Measurements from ENCODE around the gene PFN2.
"Not testable (repeated sequence)": the region's sequence is repeated elsewhere in the genome, so short reads cannot be mapped to it uniquely, and the experiment has no call there.

Gene PFN2

DNA sequence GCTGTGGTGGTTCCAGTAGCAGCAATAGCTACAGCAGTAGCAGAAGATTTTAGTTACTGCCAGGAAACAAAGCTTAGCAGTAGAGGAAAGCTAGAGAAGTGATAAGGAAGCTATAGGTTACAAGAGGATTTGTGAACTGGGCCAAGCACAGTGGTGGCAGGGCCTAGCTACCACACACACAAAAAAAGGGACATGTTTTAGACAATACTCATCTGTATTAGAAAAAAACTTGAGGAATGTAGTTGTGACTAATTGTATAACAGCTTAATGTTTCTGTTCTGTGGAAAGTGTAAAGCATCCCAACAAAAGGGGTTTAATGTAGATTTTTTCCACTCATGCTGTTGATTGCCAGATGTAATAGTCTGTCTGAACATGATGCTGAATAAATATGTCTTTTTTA is 29.9 kb upstream of the PFN2 start:
- no peak overlapping the region for H3K4me3 ChIP-seq (ENCODE audit: low read length)
- no peak for DNase-seq (ENCODE audit: low read depth)
- TF ChIP-seq, protein P1, sequence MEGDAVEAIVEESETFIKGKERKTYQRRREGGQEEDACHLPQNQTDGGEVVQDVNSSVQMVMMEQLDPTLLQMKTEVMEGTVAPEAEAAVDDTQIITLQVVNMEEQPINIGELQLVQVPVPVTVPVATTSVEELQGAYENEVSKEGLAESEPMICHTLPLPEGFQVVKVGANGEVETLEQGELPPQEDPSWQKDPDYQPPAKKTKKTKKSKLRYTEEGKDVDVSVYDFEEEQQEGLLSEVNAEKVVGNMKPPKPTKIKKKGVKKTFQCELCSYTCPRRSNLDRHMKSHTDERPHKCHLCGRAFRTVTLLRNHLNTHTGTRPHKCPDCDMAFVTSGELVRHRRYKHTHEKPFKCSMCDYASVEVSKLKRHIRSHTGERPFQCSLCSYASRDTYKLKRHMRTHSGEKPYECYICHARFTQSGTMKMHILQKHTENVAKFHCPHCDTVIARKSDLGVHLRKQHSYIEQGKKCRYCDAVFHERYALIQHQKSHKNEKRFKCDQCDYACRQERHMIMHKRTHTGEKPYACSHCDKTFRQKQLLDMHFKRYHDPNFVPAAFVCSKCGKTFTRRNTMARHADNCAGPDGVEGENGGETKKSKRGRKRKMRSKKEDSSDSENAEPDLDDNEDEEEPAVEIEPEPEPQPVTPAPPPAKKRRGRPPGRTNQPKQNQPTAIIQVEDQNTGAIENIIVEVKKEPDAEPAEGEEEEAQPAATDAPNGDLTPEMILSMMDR (IDR thresholded peaks at IDR 0.05; ENCODE audit: insufficient read depth, low read depth, low read length, missing control alignments): no peak

DNA sequence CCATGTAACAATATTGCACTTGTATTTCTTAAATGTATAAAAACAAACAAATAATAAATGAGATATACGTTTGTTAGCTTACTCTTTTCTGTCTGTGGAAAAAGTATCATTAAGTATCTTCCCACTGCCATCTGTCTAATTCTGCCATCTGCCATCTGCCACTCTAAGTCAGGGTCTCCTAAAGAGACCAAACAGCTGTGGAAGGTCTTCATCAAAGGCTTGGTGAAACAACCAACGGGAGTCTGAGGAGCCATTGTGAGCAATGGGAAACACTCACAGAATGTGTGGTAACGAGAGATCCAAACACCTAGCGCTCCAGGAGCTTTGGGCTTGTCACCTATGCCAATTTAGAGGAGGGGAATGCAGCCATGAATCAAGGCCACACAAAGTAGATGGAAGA is 28.7 kb upstream of the PFN2 start:
- H3K4me3 ChIP-seq (ENCODE audit: low read length): no peak overlapping the region
- DNase-seq (ENCODE audit: low read depth): no peak
- TF ChIP-seq, protein P1 (IDR thresholded peaks at IDR 0.05; ENCODE audit: insufficient read depth, low read depth, low read length, missing control alignments): no peak

DNA sequence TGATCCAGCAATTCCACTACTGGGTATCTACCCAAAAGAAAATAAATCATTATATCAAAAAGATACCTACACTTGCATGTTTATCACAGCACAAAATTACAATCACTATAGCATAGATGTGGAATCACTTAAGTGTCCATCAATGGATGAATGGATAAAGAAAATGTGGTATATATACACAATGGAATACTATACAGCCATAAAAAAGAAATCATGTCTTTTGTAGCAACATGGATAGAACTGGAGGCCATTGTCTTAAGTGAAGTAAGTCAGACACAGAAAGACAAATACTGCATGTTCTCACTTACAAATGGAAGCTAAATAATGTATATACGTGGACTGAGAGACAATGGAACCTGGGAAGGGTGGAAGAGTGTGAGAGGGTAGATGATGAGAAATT is 28.3 kb upstream of the PFN2 start:
- no peak for DNase-seq (ENCODE audit: low read depth)
- H3K4me3 ChIP-seq (ENCODE audit: low read length): no peak overlapping the region
- TF ChIP-seq, protein P1 (IDR thresholded peaks at IDR 0.05; ENCODE audit: insufficient read depth, low read depth, low read length, missing control alignments): no peak

DNA sequence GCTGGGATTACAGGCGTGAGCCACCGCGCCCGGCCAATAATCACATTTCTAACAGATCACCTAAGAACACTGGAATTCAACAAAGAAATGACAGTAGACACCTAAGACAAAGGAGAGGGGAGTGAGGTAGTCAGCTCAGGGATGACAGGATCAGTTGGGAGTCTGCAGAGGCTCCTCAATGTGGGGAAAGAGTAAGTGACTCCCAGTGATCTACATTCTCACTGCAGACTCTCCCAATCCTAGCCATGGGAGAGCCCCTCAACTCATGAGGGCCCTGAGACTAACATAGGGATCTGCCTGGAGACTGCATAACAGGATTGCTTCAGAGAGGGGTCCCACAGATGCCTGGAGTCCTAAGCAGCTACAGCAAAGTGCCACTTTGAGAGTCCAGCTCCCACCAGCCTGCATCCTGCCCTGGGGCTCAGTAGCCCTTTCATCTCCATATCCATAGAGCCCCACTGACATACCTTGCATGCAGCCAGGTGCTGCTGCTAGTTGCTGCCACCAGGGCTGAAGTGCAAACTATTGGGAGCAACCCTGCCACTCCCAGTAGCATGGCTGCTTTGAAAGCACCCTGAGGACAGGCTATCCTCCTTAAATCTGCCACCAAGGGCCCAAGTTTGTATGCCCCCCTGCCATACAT is 21.8 kb upstream of the PFN2 start:
- TF ChIP-seq, protein P1 (IDR thresholded peaks at IDR 0.05; ENCODE audit: insufficient read depth, low read depth, low read length, missing control alignments): no peak
- no peak for DNase-seq (ENCODE audit: low read depth)

DNA sequence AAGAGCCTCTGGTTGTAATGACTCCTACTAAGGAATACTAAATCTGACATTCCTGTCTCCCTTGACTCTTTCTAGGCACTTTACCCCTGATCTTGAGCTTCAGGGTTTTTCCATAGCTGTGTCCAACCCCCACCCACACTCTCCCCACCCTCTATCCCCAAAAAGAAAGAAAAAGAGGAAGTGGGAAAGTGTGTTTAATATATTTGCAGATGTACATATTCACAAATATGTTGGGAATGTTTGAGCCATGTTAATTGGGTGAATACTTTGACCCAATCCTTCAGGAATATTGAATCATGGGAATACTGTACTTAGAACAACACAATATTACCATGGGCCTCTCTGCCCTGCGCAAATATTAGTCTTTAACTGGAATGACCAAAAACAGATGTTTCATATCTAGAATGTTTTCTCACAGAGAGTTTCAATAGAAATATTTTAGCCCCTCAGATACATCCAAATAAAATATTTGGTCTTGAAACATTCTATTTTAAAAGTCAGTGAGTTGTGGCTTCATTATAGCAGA is 19.8 kb upstream of the PFN2 start:
- TF ChIP-seq, protein P1 (IDR thresholded peaks at IDR 0.05; ENCODE audit: insufficient read depth, low read depth, low read length, missing control alignments): no peak
- no peak for DNase-seq (ENCODE audit: low read depth)
- no peak overlapping the region for H3K4me3 ChIP-seq (ENCODE audit: low read length)

More for the DNA sequence above, 21.8 kb upstream of the PFN2 start:
- no peak overlapping the region for H3K4me3 ChIP-seq (ENCODE audit: low read length)

DNA sequence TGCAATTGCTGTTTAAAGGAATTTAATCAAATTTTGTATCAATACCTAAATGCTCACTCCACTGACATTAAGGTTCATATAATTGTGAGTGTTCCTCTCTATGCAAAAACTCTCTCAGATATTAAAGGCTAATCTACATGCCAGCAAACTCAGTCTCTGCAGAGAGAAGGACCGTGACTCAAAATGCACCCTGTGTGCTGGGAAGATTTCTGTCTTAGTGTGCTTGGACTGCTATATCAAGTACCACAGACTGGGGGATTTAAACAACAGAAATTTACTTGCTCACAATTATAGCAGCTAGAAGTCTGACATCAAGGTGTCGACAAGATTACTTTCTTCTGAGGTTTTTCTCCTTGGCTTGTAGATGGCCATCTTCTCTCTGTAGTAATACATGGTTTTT is 18.6 kb upstream of the PFN2 start:
- H3K4me3 ChIP-seq (ENCODE audit: low read length): no peak overlapping the region
- DNase-seq (ENCODE audit: low read depth): no peak
- TF ChIP-seq, protein P1 (IDR thresholded peaks at IDR 0.05; ENCODE audit: insufficient read depth, low read depth, low read length, missing control alignments): no peak

DNA sequence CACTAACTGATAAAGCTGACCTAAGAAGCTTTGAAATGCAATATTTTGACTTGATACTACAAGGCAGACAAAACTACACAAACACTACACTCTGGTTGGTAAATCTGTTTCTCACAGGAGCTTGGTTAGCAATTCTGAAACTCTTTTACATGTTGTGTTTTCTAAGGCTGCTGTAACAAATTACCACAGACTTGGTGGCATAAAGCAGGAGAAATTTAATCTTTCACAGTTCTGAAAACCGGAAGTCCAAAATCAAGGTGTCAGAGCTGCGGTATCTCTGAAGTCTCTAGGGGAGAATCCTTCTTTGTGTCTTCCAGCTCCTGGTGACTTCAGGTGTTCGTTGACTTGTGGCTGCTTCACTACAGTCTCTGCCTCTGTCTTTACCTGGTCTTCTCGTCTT is 12.9 kb upstream of the PFN2 start:
- no peak overlapping the region for H3K4me3 ChIP-seq (ENCODE audit: low read length)
- TF ChIP-seq, protein P1 (IDR thresholded peaks at IDR 0.05; ENCODE audit: insufficient read depth, low read depth, low read length, missing control alignments): no peak
- no peak for DNase-seq (ENCODE audit: low read depth)

DNA sequence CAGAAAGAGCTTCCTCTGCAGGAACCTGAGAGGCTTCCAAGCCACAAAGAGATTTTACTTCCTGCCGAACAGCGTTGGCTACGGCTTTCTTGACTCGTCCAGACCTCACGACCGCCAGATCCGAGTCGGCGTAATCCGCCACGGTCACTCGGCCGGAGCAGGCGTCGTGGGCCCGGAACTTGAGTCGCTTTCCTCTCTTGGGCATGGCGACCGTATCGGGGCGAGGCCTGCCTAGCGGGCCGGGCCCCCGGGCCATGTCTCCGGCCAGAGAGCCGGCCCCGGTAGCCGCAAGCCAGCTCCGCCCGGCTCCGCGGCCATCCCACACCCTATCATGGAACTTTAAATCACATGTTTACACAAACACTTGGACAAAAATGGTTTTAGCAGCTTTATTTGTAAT is 12.4 kb upstream of the PFN2 start:
- not testable (repeated sequence) for DNase-seq (ENCODE audit: low read depth); H3K4me3 ChIP-seq (ENCODE audit: low read length)

DNA sequence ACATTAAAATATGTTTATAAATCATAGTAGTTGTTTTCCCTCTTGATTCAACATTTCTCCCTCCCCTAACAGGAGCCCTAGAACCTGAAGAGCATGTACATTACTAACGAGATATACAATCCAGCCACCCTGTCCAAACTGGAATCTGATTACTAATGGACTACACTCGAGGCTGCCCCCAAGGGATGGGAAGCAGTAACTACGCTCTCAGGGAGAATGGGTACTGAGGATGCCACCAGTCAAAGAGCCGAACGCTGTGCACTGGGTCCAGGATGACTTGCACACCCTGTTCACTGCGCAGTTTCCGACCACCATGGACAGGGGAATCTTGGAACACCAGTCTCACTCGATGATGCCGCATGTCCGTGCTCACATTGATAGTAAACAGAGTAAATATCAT is 11.3 kb upstream of the PFN2 start:
- not testable (repeated sequence) for H3K4me3 ChIP-seq (ENCODE audit: low read length); DNase-seq (ENCODE audit: low read depth)

Measured in epithelial cell of esophagus (primary cell).